IMR-90 (cell line): ENCODE measurements around the gene KDM3B. TPM values are rescaled to one million over a fixed set of nuclear protein-coding genes. Genes with fewer than 3 reads are reported as not detected.

Experiments used
- ATAC-seq: fragments of 200-7000 bp; cut with Tn5 transposase; 2 replicates; pipeline ENCODE4 v1.9.1; 2020; ENCODE audit warnings: low read depth, mild to moderate bottlenecking, moderate library complexity
- BruUV-seq: library from RNA; stranded (reverse); fragments of 400-500 nt; replicated peaks from 2 replicates; lab custom pipeline; 2021; lab: Mats Ljungman, UMichigan
- CTCF ChIA-PET: fragments of 300-600 bp; formaldehyde crosslinking; extraction: SDS; loops from one replicate; lab custom pipeline; 2021; ENCODE audit warnings: antibody characterized with exemption; lab: Yijun Ruan, JAX
- POLR2A ChIA-PET: fragments of 300-600 bp; sonication (Branson Sonifier 250); formaldehyde crosslinking; loops from one replicate; lab custom pipeline; 2022; ENCODE audit warnings: antibody characterized with exemption; ENCODE audit not compliant: unreplicated experiment; lab: Charles Lee
- DNase-seq: peaks from one replicate; pipeline ENCODE4 v3.0.0; 2013
- H2AFZ ChIP-seq: replicated peaks from 2 replicates; pipeline ENCODE3; 2013; ENCODE audit warnings: low read length, mild to moderate bottlenecking; ENCODE audit not compliant: poor library complexity
- H2AK5ac ChIP-seq: 2 replicates; pipeline ENCODE4 v1.6.1; 2013; ENCODE audit warnings: low read depth, low read length, inconsistent platforms
- H2AK9ac ChIP-seq: replicated peaks from 2 replicates; pipeline ENCODE3; 2013; ENCODE audit warnings: mild to moderate bottlenecking, low read depth, low read length, moderate library complexity; ENCODE audit not compliant: poor library complexity
- H2BK120ac ChIP-seq: 2 replicates; pipeline ENCODE4 v1.6.1; 2013; ENCODE audit warnings: low read depth, low read length, inconsistent platforms
- H2BK15ac ChIP-seq: 3 replicates; pipeline ENCODE4 v1.6.1; 2013; ENCODE audit warnings: low read depth, low read length, inconsistent platforms
- H2BK20ac ChIP-seq: 2 replicates; pipeline ENCODE4 v1.6.1; 2013; ENCODE audit warnings: low read depth, mild to moderate bottlenecking, inconsistent platforms, low read length, moderate library complexity
- H2BK5ac ChIP-seq: 2 replicates; pipeline ENCODE4 v1.6.1; 2013; ENCODE audit warnings: mild to moderate bottlenecking, low read depth, low read length, inconsistent platforms; ENCODE audit not compliant: poor library complexity, severe bottlenecking
- H3K14ac ChIP-seq: replicated peaks from 2 replicates; pipeline ENCODE4 v1.6.1; 2013; ENCODE audit warnings: low read depth, low read length, inconsistent platforms
- H3K18ac ChIP-seq: 2 replicates; pipeline ENCODE4 v1.6.1; 2013; ENCODE audit warnings: low read depth, low read length, control low read depth
- H3K23ac ChIP-seq: 2 replicates; pipeline ENCODE4 v1.6.1; 2013; ENCODE audit warnings: low read depth, low read length, inconsistent platforms
- H3K27ac ChIP-seq: 2 replicates; pipeline ENCODE4 v1.5.1; 2013; ENCODE audit warnings: mild to moderate bottlenecking, control low read depth, low read length; ENCODE audit not compliant: insufficient read depth
- H3K27me3 ChIP-seq: 2 replicates; pipeline ENCODE4 v1.6.1; 2013; ENCODE audit warnings: low read length; ENCODE audit not compliant: control insufficient read depth, insufficient read depth
- H3K36me3 ChIP-seq: 2 replicates; pipeline ENCODE4 v1.6.1; 2013; ENCODE audit warnings: low read length, mixed read lengths; ENCODE audit not compliant: control insufficient read depth, insufficient read depth
- H3K4ac ChIP-seq: 2 replicates; pipeline ENCODE4 v1.6.1; 2013; ENCODE audit warnings: low read depth, low read length, inconsistent platforms
- H3K4me1 ChIP-seq: 2 replicates; pipeline ENCODE4 v1.6.1; 2013; ENCODE audit warnings: low read length, mixed read lengths; ENCODE audit not compliant: control insufficient read depth, insufficient read depth
- H3K4me2 ChIP-seq: 2 replicates; pipeline ENCODE4 v1.6.1; 2013; ENCODE audit warnings: low read depth, mild to moderate bottlenecking, control low read depth, low read length, moderate library complexity
- H3K4me3 ChIP-seq: 2 replicates; pipeline ENCODE4 v1.5.1; 2013; ENCODE audit warnings: low read depth, mild to moderate bottlenecking, control low read depth, low read length, moderate library complexity; ENCODE audit not compliant: insufficient read depth
- H3K56ac ChIP-seq: 2 replicates; pipeline ENCODE4 v1.6.1; 2013; ENCODE audit warnings: low read length, inconsistent platforms; ENCODE audit not compliant: insufficient read depth; ENCODE audit errors: extremely low read depth
- H3K79me1 ChIP-seq, 2 experiments: 2 replicates each; pipeline ENCODE4 v1.6.1; 2013; ENCODE audit warnings: low read length in 2 of 2, inconsistent platforms in 1 of 2, low read depth in 1 of 2
- H3K9ac ChIP-seq: 2 replicates; pipeline ENCODE4 v1.6.1; 2013; ENCODE audit warnings: low read depth, low read length, control low read depth
- H3K9me1 ChIP-seq: 2 replicates; pipeline ENCODE4 v1.6.1; 2013; ENCODE audit warnings: low read length, inconsistent platforms; ENCODE audit not compliant: insufficient read depth
- H3K9me3 ChIP-seq: 2 replicates; pipeline ENCODE4 v1.6.1; 2013; ENCODE audit warnings: low read length; ENCODE audit not compliant: control insufficient read depth, insufficient read depth
- H4K20me1 ChIP-seq: 2 replicates; pipeline ENCODE4 v1.6.1; 2013; ENCODE audit warnings: low read length, inconsistent platforms; ENCODE audit not compliant: insufficient read depth
- H4K5ac ChIP-seq: 2 replicates; pipeline ENCODE4 v1.6.1; 2013; ENCODE audit warnings: mild to moderate bottlenecking, low read depth, low read length, control low read depth
- H4K8ac ChIP-seq, 2 experiments: 2 replicates each; pipeline ENCODE4 v1.6.1; 2013; ENCODE audit warnings: low read depth in 2 of 2, low read length in 2 of 2, control low read depth in 1 of 2, inconsistent platforms in 1 of 2
- H4K91ac ChIP-seq: 2 replicates; pipeline ENCODE4 v1.6.1; 2013; ENCODE audit warnings: low read depth, low read length, inconsistent platforms; ENCODE audit not compliant: insufficient read depth
- BHLHE40 ChIP-seq: fragments of 150-350 bp; IDR thresholded peaks from 2 replicates; pipeline ENCODE4 v1.6.1; 2016; ENCODE audit warnings: mild to moderate bottlenecking, low read depth, low read length
- CTCF ChIP-seq: conservative IDR thresholded peaks from 2 replicates; pipeline ENCODE4 v1.5.1; 2012; ENCODE audit warnings: mild to moderate bottlenecking, low read depth, low read length, improper control_type of control experiment
- FOS ChIP-seq: fragments of 150-350 bp; IDR thresholded peaks from 2 replicates; pipeline ENCODE4 v1.6.1; 2016; ENCODE audit warnings: low read depth, low read length
- POLR2A ChIP-seq: IDR thresholded peaks from 2 replicates; pipeline ENCODE4 v1.6.1; 2012; ENCODE audit warnings: mild to moderate bottlenecking, low read depth, low read length
- SMC3 ChIP-seq: fragments of 150-350 bp; IDR thresholded peaks from 2 replicates; pipeline ENCODE4 v1.6.1; 2016; ENCODE audit warnings: low read depth, mild to moderate bottlenecking, antibody characterized with exemption, low read length, moderate library complexity
- USF2 ChIP-seq: fragments of 150-350 bp; IDR thresholded peaks from 2 replicates; pipeline ENCODE4 v1.6.1; 2017; ENCODE audit warnings: mild to moderate bottlenecking, antibody characterized with exemption, low read length, low read depth
- WGBS, 2 experiments: methylation state at CpG; one replicate each; pipeline versions ENCODE4 v1.1.5 to v1.1.7; 2013; ENCODE audit warnings: missing lambda C conversion rate in 2 of 2; ENCODE audit not compliant: insufficient read length in 1 of 2; ENCODE audit errors: extremely low coverage in 2 of 2; 5-methylcytosine and 5-hydroxymethylcytosine counted together
- dilution Hi-C: fragments of 300-500 bp; cut with HindIII; formaldehyde crosslinking; loops from one replicate; pipeline ENCODE4 v1.14.3; 2018; ENCODE audit warnings: low sequenced_read_pairs; ENCODE audit not compliant: unreplicated experiment
- in situ Hi-C: fragments of 300-500 bp; cut with MboI; formaldehyde crosslinking; loops from 3 replicates; pipeline ENCODE4 v1.14.3; 2019; ENCODE audit warnings: low sequenced_read_pairs, inconsistent platforms, mixed read lengths
- intact Hi-C: fragments of 100-400 bp; cut with micrococcal nuclease; formaldehyde crosslinking; loops from 2 replicates; pipeline ENCODE4 v1.10.0; 2022
- polyA plus RNA-seq, 3 experiments: library from polyadenylated mRNA; depleted of rRNA; stranded (reverse); fragments of >200 nt; gene quantifications; 2 replicates each; pipeline ENCODE4 v1.2.3, GENCODE V29; 2012; ENCODE audit warnings: low replicate concordance in 1 of 3
- total RNA-seq: library from RNA; depleted of rRNA; stranded (reverse); fragments of >200 nt; gene quantifications from 2 replicates; pipeline ENCODE4 v1.2.3, GENCODE V29; 2012

Gene KDM3B
- total and polyA plus RNA-seq, 2 of the 4 experiments (the other 2 are of a cell fraction), result 19.4 to 35.8 TPM

GRCh38 chr5:138468133-138468965 is 115.9 kb downstream of the KDM3B start:
- H3K23ac ChIP-seq, result peak overlapping the region; percentile 22; the same call in 1 of the 2 replicates
- no peak overlapping the region for H3K27ac ChIP-seq
- DNase-seq, result peak; percentile 54
- peaks cover 21% of the 10 kb centered on the region for H3K9me1 ChIP-seq
- peak overlapping the region; percentile 75 for H3K4me2 ChIP-seq
- H3K18ac ChIP-seq, result no peak overlapping the region
- H2AK9ac ChIP-seq, result peak overlapping the region; percentile 56
- H3K4ac ChIP-seq, result no peak overlapping the region
- ChIA-PET CTCF (interaction anchor here (0.7 kb wide), 1 partner anchor 18 kb away, joined by 3 read pairs; no protein-coding TSS in a partner anchor), POLR2A (no interaction called here)
- peaks cover 10 to 36% of the 10 kb centered on the region in 2 experiments for H3K79me1 ChIP-seq
- no peak overlapping the region for H2AFZ ChIP-seq
- 83% methylated on average over 2 of the region's 7 CpGs; no CpG with 5 or more reads in 1 of the 2 experiments for WGBS, 2 experiments
- no peak overlapping the region for H3K4me3 ChIP-seq
- peaks cover 18% of the 10 kb centered on the region for H3K36me3 ChIP-seq
- H4K8ac ChIP-seq, result no peak overlapping the region
- no peak for ATAC-seq
- H2BK15ac ChIP-seq, result no peak overlapping the region
- H4K20me1 ChIP-seq, result peaks cover 56% of the 10 kb centered on the region
- no peak overlapping the region for H2BK20ac ChIP-seq
- no peak overlapping the region for H4K91ac ChIP-seq
- intact Hi-C loops, result no loop called here
- no peak overlapping the region for H3K56ac ChIP-seq
- no peak overlapping the region for H2BK5ac ChIP-seq
- no peaks in the 10 kb centered on the region for H3K27me3 ChIP-seq
- 0 out of 2 replicates have a peak, but pooled peaks have one; percentile 44 for TF ChIP-seq USF2
- no peak for TF ChIP-seq POLR2A
- TF ChIP-seq CTCF, result no peak
- TF ChIP-seq SMC3, result no peak
- peak; percentile 22; the same call in 1 of the 2 replicates for TF ChIP-seq BHLHE40
- 0 out of 2 replicates have a peak, but pooled peaks have one; percentile 1 for TF ChIP-seq FOS
- BruUV-seq, result no TSS peak
- no peak overlapping the region for H3K9ac ChIP-seq
- no peak overlapping the region for H4K5ac ChIP-seq
- dilution Hi-C loops, result no loop called here
- H3K4me1 ChIP-seq, result peaks cover 11% of the 10 kb centered on the region; the same call in 1 of the 2 replicates
- no peak overlapping the region for H2BK120ac ChIP-seq
- H2AK5ac ChIP-seq, result no peak overlapping the region
- in situ Hi-C loops, result no loop called here
- H3K9me3 ChIP-seq, result no peaks in the 10 kb centered on the region
- no peak overlapping the region for H3K14ac ChIP-seq
